T-helper 9 cell (primary cell): ENCODE results near the gene SLC1A2.

Experiments
- DNase-seq: peaks from one replicate; pipeline ENCODE4 v3.0.0-alpha.2; 2020

The SLC1A2 gene

DNA sequence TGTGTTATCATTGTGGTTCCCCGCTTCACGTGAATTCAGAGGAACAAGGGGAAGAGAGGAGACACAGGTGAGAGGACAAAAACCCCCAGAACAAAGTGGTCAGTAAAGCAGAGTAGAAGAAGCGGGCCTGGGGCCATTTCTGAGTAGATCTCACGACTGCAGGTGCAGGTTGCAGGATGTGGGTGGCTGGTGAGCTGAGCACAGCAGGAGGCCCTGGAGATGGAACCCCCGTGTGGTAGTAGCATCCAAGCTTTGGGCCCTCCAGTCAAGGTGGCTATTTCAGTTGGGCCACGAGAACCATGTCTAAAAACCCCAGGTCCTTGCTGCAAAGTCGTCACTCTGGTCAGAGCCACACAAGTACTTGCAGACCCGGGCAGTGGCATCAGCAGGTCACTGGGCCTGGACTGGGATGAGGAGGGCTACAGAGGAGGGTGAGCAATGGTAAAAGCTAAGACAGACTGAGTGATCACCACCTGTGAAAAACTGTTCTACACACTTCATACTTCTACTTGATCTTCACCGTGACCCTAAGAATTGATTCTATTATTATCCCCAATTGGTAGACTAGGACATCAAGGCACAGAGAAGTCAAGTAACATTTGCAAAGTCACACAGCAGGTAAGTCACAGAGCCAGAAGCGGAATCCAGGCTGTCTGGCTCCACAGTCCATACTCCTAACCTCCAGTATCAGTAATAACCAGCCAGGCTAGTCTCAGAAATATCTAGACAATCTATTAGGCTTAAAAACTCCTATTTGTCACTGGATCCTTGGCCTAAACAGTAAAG is 43.8 kb downstream of the SLC1A2 start:
- no peak for DNase-seq

DNA sequence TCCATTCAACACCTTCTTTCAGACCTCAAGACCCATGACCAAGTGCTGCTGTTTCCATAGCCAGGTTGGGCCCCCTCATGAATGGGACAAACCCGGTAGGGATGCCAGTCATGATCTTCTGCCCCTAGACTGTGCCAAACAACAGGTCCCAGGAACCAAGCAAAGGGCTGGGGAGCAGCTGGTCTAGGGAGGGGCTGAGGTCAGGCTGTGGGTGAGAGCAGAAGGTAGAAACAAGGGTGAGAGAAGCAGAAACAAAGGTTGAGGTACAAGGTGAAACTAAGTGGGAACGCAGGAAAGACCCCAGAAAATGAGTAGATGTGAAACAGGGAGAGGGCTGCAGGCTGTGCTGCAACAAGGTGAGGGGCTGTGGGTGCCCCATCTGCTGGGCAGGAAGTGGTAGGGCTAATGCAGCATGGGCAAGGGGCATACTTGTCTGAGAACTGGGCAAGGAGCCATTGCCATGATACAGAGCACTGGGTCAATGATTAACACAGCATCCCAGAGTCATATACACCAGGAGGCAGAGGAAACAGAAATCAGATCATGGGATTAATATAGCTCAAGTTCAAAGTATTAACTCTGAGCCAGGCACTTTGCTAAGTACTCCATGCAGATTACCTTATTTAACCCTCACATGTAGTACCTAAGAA is 45.9 kb downstream of the SLC1A2 start:
- no peak for DNase-seq

DNA sequence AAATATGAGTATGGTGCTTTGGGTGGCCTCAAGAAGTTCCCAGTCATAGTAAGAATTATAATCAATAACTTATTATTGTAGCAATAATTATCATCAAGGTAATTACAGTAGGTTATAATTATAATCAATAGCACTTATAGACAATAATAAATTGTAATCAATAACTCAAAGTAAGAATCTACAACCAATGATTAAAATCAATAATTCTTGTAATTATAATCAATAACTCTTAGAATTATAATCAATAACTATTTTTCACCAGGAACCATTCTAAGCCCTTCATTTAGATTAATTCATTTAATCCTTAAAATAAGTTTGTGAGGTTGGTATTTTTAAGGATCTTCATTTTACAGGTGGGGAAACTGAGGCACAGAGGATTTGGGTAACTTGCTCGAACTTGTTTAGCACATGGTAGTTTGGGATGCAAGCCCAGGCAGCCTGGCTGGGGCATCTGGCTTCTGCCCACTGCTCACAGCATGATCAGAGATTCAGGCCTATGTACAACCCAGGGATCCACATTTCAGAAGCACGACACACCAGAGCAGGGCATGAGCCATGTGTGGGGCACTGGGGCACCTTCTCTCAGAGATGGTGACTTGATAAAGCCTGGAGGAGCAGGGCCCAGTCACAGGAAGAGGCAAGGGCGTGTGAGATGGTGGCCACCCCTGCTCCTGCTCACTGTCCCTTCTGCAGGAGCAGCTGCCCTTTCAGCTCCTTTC is 46.6 kb downstream of the SLC1A2 start:
- no peak for DNase-seq

DNA sequence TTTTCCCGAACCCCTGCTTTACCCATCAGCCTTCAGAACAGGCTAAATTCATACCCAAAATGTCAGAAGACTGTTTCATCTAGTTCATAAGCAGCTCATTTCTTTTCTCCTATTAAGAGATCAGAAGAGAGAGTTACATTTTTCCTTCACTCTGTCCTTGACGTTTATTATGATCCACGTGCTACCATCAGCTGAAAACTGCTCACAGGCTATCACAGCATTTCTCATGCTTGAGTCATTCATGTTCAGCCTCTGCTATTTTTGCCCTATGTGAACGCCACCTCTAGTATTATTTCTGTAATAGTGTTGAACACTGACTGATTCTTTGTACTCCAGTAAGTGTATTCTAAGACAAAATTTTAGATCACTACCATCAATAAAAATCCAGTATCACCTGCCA is 51.9 kb downstream of the SLC1A2 start:
- no peak for DNase-seq

DNA sequence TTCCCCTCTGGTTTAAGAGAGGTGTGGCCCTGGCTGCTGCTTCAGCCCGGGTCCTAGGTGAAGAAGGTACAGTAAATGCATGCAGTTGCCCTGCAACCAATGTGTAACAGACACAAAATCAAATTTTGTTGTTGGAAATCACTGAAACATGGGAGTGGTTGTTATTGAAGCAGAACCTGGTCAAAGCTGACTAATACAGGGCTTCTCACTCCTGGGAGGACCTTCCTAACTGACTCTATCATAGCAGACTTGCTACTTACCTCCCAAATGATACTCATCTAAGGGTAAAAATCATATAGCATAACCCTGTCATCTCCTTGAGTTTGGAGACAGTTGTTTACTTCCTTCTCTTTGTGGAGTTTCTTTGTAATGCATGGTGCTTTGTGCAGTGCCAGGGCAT is 52.6 kb downstream of the SLC1A2 start:
- DNase-seq, result no peak

DNA sequence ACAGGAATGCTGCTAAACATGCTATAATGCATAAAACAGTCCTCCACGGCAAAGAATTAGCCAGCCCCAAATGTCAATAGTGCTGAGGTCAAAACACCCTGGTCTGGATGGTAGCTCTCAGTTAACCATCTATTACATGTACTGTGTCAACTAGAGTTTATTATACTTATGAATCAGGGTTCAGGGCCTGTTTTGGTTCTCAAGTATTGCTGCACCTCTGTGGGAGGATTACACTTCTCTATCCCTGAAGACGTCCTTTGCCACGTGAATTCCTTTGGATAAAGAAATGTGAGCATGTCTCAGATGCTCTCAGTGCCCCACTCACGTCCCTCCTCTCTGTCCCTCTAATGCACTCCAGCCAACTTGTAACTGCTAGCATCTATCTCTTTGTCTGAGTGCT is 53.4 kb downstream of the SLC1A2 start:
- no peak for DNase-seq

DNA sequence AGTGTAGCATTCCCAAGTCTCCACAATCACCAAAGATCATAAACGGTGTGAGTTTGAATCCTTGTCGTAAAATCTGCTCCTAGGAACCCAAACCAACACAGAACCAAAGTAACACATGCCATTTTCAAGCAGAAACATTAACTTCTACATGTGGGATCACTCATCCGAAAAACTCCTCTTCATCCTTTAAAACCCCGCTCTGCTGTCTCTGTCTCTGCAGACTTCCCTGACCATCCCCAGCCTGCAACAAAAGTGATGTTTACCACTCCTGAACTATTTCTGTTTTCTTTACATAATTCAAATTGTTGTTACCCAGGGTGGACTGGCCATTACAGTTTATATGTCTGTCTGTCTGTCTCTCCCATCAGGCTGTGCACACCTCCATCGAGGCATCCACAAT is 54.0 kb downstream of the SLC1A2 start:
- no peak for DNase-seq

DNA sequence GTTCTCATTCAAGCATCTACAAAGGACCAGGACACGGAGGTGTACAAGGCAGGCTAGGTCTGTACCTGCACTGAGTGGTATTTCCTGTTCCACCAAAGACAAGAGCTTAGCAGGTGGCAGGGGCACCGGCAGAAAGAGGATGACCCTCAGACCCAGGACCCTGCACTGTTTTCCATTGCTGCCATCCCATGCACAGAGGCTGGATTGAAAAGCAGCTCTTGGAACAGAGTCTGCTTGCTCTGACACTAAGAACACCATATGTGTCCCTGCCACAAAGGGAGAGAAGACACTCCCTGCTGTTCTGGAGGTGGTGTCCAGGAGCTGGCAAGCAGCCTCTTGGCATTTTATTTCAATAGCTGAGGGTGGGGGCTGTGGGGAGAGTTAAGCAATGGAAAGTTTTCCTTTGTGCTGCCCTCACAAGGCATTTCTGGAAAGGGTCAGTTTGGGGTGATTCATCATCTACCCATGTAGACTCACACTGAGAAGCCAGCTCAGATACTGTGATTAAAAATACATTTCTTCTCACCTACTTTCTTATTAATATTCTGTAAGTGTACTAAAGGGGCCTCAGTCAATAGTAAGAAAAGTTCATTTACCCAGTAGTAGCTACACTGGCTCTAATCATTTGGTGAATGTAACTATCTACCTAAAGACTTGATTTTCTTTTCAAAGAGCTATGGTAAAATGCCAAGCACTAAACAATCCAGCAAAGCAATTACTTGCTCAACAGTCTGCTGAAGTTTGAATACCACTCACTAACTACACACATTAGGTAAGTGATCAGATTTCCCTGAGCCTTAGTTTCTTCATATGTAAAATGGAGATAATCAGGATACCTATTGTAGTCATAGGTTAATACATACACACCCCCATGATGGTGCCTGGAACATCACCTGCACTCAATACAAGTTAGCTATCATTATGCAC is 55.2 kb downstream of the SLC1A2 start:
- no peak for DNase-seq

DNA sequence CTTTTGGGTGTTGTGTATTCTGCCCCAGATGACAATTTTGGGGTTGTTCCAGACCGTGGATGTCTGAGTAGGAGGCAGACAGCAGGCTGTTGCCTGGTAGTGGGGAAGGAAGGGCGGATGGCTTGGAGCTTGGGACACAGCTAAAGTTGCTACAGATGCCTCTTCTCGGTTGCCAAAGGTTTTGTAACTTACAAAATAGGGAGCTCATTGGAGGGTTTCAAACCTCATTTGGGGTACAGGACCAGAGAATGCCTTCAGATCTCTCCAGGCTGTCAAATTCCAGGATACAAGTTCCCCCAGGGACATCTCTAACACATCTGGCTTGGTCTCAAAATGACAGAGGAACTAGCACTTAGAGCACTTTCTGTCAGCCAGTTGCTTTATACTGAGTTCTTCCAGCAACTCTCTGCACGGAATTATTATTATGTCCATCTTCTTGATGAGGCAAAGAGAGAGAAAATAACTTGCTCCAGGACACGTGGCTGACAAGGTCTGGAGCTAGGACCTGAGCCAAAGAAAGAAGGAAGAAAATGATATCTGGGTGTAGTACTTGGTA is 56.0 kb downstream of the SLC1A2 start:
- no peak for DNase-seq

DNA sequence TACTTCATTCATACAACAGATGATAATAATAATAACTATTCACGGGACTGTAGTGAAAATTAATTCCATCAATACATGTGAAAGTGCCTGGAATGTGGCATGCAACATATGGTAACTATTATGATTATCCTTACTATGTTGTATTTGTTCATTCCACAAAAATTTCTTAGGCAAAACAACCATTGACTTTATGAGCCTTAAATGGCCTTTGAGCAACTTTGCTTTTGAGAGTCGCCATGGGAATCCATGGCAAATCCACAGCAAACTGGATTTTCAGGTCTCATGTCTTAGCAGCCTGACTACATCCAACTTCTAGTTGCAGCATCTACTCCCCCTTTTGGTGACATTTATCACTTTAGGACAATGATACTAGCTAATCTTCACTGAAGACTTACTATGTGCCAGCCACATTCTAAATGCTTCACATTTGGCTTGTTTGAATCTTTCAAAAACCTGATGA is 56.8 kb downstream of the SLC1A2 start:
- no peak for DNase-seq

DNA sequence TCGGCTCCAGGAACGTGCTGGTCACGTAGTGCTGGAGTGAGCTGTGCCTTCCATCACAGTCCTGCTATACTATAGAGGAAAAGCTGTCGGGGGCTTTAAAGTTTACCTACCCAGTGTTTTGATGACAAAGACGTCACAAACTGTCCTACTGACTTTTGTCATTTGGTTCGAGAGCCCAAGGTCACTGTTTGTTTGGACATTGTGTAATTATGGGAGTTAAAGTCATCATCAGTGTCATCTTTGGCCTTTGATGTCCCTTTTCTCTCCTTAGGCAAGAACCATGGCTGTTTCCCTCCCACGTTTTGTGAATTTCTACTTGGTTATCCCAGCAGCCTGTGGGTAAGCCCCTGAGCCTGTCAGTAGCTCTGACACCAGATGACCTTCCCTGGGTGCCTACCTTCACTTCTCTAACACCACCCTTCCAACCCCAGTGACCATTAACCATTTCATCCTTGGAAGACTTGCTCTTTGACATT is 59.3 kb downstream of the SLC1A2 start:
- no peak for DNase-seq

DNA sequence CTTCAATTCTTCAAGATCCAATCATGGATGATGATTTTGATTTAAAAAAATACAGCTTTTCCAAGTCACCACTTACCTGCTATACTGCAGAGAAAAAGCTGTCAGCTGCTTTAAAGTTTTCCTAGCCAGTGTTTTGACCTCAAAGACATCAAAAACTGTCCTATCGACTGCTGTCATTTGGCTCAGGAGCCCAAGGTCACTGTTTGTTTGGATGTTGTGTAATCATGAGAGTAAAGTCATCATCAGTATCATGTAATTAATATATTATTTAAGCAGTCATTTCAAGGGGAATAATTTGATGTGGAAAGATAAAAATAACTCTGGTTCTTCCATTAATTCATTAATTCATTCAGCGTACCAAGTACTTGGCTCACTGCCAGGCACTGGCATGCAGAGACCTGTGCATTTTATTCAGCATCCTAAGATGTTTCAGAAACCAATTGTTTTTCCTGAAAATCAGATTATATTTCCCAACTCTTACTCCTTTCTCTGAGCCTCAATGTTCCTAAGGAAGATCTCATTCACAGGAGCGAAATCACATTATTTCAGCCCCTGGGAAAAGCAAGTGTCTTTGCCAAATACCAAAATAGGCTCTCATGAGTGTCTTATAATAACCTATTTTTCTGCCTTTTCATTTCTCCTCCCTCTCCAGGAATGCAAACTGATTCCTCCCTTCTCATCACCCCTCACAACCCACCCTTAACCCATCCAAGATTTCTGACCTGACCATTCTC is 59.9 kb downstream of the SLC1A2 start:
- no peak for DNase-seq

DNA sequence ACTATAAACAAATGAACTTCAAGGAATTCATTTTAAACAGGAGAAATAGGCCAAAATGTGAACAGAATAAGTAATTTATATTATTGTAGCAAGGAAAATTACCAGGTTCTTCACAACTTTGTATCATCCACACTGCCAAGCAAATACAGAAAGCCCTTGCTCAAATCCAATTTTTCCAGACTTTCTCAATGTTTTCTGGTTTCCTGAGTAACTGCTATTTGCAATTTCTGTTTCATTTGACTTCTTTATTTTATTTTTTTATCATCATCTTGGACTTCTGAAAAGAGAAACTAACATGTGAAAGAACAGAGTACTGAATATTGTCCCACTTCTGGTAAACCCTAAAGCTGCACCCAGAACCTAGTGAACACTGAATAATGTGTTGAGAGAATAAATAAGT is 61.0 kb downstream of the SLC1A2 start:
- no peak for DNase-seq

DNA sequence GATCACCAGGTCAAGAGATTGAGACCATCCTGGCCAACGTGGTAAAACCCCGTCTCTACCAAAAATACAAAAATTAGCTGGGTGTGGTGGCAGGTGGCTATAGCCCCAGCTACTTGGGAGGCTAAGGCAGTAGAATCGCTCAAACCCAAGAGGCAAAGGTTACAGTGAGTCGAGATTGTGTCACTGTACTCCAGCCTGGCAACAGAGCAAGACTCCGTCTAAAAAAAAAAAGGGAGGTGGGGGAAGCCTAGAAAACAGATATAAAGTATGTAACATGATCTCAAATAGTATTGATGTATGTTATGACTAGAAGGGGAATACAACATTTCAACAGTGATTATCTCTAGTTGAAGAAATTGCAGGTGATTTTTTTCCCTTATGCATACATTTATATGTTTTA is 61.4 kb downstream of the SLC1A2 start:
- DNase-seq, result no peak

DNA sequence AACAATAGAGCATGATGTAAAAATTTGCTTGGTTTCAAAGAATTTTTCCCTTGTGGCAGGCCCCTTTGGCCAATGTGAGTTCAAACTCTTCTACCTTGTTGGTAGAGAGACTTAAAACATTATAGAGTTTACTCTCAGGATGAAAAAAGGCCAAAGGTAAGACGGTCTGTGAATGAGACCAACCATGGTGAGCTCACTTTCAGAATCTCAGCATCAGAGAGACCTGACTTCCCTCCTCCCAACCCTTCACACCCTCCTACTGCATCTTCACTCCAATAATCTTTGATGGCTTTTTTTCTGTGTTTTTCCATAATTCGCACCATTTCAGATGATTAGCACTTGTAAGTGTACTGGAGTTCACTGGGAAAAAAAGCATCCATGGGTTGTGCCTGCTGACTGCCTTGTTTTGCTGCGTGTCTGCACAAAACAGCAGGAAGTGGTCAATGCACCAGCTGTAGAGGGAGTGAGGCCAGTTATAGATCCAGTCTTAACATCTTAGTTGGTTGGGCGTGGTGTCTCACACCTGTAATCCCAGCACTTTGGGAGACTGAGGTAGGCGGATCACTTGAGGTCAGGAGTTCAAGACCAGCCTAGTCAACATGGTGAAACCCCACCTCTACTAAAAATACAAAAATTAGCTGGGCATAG is 64.1 kb downstream of the SLC1A2 start:
- no peak for DNase-seq

DNA sequence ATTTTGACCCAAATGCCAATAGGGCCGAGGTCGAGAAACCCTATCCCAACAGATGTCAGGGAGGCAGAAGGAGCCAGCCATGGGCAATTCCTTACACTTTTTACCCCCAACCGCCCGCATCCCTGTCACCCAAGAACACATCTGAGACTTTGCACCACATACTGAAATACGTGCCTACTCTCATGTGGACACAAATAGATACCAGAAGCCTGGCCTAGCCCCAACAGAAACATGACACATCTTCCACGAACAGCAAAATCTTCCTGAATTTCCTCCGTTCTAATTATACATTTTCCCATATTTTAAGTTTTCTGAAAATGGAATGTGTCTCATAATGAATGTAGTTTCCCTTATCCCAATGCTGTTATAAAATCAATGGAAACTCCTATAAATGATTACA is 64.7 kb downstream of the SLC1A2 start:
- DNase-seq, result no peak

DNA sequence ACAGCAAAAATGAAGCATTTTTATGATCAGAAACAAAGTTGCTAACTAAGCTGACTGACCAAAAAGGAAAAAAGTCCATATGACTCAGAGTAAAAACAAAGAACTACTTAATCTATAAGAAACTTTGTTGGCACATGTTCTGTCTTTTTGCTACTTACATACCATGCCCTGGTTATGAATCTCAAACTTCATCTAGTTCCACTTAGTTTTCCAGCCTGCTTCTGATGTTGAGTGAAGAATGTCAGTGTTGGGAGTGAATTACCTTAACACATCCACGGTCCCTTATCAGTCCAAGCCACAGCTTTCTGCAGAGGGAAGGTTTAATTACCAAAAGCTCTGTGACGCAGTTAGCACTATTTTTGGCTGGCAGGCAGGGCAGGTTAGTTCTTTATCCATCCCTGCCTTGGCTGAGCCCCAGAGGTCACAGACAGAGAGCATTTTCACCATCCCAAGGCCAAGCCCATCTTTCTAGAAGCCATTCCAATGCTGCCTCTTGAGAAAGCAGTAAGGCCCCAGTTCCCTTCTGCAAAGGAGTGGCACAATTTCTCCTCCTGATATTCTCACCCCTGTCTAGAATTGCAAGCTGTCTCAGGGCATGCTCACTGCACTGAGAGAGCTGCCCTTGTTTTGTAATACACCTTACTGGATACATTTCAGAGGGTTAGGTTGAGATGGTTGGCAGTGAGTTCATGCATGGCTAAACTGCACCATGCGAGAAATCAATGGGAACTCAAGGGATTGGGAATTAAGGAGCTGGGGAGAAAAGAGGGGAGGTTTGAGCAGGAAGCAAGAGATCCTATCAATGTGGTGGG is 67.1 kb downstream of the SLC1A2 start:
- DNase-seq, result no peak

DNA sequence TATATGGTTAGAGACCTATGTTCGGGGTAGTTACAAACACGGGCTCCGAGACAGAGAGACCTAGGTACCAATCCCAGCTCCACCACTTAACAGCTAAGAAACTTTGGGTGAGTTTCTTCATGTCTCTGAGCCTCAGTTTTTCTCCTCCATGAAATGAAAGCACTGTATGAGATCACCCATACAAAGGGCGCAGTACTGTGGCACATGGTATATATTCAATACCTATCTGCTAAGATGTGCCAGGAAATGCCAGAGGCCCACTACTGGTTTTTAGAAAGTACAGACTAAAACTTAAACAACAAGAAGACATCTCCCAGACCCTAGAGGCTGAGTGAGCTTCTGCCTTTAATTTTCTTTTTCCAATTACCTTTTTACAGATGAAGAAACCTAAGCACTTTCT is 69.5 kb downstream of the SLC1A2 start:
- no peak for DNase-seq

DNA sequence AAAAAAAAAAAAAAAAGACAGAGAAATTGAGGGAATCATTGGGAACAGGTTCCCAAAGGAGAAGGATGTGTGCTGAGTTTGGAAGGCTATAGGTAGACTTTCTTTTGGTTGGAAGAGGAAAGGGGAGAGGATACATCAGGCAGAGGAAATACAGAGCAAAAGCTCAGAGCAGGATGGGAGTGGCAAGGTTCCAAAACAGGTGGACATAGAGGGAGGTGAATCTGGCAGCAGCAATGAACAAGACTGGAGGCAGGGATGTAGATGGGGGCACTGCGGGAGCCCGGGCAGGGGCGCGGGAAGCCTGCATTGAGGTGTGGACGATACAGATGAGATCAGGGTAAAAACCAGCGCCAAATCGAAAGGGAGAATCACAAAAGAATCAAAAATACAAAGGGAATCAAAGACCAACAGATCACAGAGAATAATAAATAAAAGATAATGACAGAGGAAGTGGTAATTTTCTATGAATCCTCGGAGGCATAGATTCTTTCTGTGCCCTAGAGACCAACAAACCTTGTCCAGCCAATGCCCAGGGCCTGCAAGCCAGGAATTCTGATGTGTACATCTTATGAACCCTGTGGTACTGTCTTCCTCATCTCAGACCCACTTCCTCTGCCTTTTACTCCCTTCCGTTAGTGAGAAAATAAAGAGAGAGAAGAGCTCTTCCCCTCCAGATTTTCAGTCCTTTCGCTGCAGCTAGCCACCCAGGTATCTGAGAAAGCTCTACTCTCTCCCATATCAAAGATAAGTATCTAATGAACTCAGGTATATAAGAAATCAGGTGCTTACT is 70.3 kb downstream of the SLC1A2 start:
- DNase-seq, result no peak
